ENCODE data around the gene SUN2. TPM values are rescaled to one million over a fixed set of nuclear protein-coding genes. Genes with fewer than 3 reads are reported as not detected.
A peak's percentile ranks its signal among the peaks of the same experiment; 100 is the strongest.
"Not testable (repeated sequence)": the region's sequence is repeated elsewhere in the genome, so short reads cannot be mapped to it uniquely, and the experiment has no call there.

SUN2 gene
- 258 TPM for total RNA-seq

GRCh38 chr22:38755911-38756532 lies at the start of gene SUN2:
TSS of gene SUN2 (minus strand) at chr22:38755998. CDS start at chr22:38752628, 3,370 bp downstream.
- Histone ChIP-seq H3K36me3 (peaks cover 0 to 16% of the 10 kb centered on the region in 2 donors), H3K4me3 (peak within 1 kb of the TSS; percentile 69 to 94), H3K4me1 (peaks cover 47% of the 10 kb centered on the region), H3K27me3 (no peaks in the 10 kb centered on the region), H3K27ac (peak within 1 kb of the TSS; percentile 97), H3K9me3 (no peaks in the 10 kb centered on the region)
- intact Hi-C loops (cut with DNase I), result no loop called here
- peak in 1 of 2 donors; percentile 93 for DNase-seq (ENCODE audit: extremely low spot score in 2 of 2)
- no peak for TF ChIP-seq CTCF (IDR thresholded peaks at IDR 0.05)
- peak in 1 of 2 donors; percentile 25 for TF ChIP-seq POLR2A (IDR thresholded peaks at IDR 0.05)
- peak in 1 of 2 donors; percentile 77 for TF ChIP-seq POLR2AphosphoS5 (IDR thresholded peaks at IDR 0.05; ENCODE audit: insufficient read depth in 1 of 2, low read depth in 1 of 2)

GRCh38 chr22:38805041-38805593 lies 49.3 kb upstream of the SUN2 start:
- H3K36me3 ChIP-seq; intact Hi-C loops (cut with DNase I); DNase-seq (ENCODE audit: extremely low spot score in 2 of 2); H3K27me3 ChIP-seq; H3K27ac ChIP-seq; H3K4me3 ChIP-seq; H3K9me3 ChIP-seq; H3K4me1 ChIP-seq: not testable (repeated sequence)

- no peak for DNase-seq (ENCODE audit: extremely low spot score in 2 of 2)
- no peaks in the 10 kb centered on the region for H3K36me3 ChIP-seq
- no peak overlapping the region for H3K4me3 ChIP-seq
- H3K4me1 ChIP-seq, result peaks cover 7% of the 10 kb centered on the region
- TF ChIP-seq POLR2AphosphoS5 (IDR thresholded peaks at IDR 0.05; ENCODE audit: insufficient read depth in 1 of 2, low read depth in 1 of 2) (peak; percentile 24 to 33), POLR2A (IDR thresholded peaks at IDR 0.05) (no peak), CTCF (IDR thresholded peaks at IDR 0.05) (no peak)
- no peaks in the 10 kb centered on the region for H3K9me3 ChIP-seq
- intact Hi-C loops (cut with DNase I), result no loop called here
- peak overlapping the region; percentile 7 for H3K27ac ChIP-seq
- H3K27me3 ChIP-seq, result no peaks in the 10 kb centered on the region
Observed at GRCh38 chr22:38802671-38803121, 46.9 kb upstream of the SUN2 start.

GRCh38 chr22:38799265-38800002 lies 43.6 kb upstream of the SUN2 start:
- Histone ChIP-seq H3K27ac (no peak overlapping the region), H3K27me3 (no peaks in the 10 kb centered on the region), H3K4me3 (no peak overlapping the region), H3K9me3 (no peaks in the 10 kb centered on the region), H3K4me1 (peaks cover 11% of the 10 kb centered on the region), H3K36me3 (no peaks in the 10 kb centered on the region)
- DNase-seq (ENCODE audit: extremely low spot score in 2 of 2), result no peak
- no peak for TF ChIP-seq POLR2AphosphoS5 (IDR thresholded peaks at IDR 0.05; ENCODE audit: insufficient read depth in 1 of 2, low read depth in 1 of 2)
- no peak for TF ChIP-seq POLR2A (IDR thresholded peaks at IDR 0.05)
- TF ChIP-seq CTCF (IDR thresholded peaks at IDR 0.05), result no peak
- intact Hi-C loops (cut with DNase I), result no loop called here

GRCh38 chr22:38798496-38798895 lies 42.7 kb upstream of the SUN2 start:
- Histone ChIP-seq H3K9me3 (no peaks in the 10 kb centered on the region), H3K4me3 (no peak overlapping the region), H3K36me3 (no peaks in the 10 kb centered on the region), H3K27me3 (no peaks in the 10 kb centered on the region), H3K4me1 (peaks cover 14% of the 10 kb centered on the region), H3K27ac (no peak overlapping the region)
- DNase-seq (ENCODE audit: extremely low spot score in 2 of 2), result no peak
- intact Hi-C loops (cut with DNase I), result no loop called here
- TF ChIP-seq POLR2A (IDR thresholded peaks at IDR 0.05) (no peak), POLR2AphosphoS5 (IDR thresholded peaks at IDR 0.05; ENCODE audit: insufficient read depth in 1 of 2, low read depth in 1 of 2) (no peak)
